Gastrocnemius medialis (tissue), 4 donors: Measurements from ENCODE around the gene WFIKKN1.

Experiments used
- CTCF ChIP-seq, 5 experiments: fragments of 450-650 bp in 3 of 5; fragments of 200-600 bp in 2 of 5; sonication (generic) in 2 of 5; IDR thresholded peaks in 4 of 5; conservative IDR thresholded peaks in 1 of 5; 1 replicate in 4 of 5; 2 replicates in 1 of 5; pipeline ENCODE4 v1.5.1; 2016 to 2019; ENCODE audit warnings: antibody characterized with exemption in 5 of 5, mild to moderate bottlenecking in 3 of 5, moderate library complexity in 3 of 5
- POLR2A ChIP-seq, 2 donors: fragments of 450-650 bp; IDR thresholded peaks; one replicate each; pipeline ENCODE4 v1.6.1; 2017; ENCODE audit warnings: antibody characterized with exemption in 2 of 2, mild to moderate bottlenecking in 2 of 2, moderate library complexity in 2 of 2

GRCh38 chr16:672851-673250 is 42.1 kb downstream of the WFIKKN1 start:
- TF ChIP-seq CTCF (IDR thresholded peaks at IDR 0.05 in 4 of 5, conservative IDR thresholded peaks at IDR 0.05 in 1 of 5) (no peak), POLR2A (IDR thresholded peaks at IDR 0.05) (no peak)
